ENCODE results near the gene KCNS3.

The KCNS3 gene, protein sequence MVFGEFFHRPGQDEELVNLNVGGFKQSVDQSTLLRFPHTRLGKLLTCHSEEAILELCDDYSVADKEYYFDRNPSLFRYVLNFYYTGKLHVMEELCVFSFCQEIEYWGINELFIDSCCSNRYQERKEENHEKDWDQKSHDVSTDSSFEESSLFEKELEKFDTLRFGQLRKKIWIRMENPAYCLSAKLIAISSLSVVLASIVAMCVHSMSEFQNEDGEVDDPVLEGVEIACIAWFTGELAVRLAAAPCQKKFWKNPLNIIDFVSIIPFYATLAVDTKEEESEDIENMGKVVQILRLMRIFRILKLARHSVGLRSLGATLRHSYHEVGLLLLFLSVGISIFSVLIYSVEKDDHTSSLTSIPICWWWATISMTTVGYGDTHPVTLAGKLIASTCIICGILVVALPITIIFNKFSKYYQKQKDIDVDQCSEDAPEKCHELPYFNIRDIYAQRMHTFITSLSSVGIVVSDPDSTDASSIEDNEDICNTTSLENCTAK

GRCh38 chr2:17878281-17879136, at the start of gene KCNS3:
Gene KCNS3 (plus strand): TSS chr2:17878667. CDS start chr2:17931009, 52,342 bp downstream.
- DNase-seq: no peak

DNA sequence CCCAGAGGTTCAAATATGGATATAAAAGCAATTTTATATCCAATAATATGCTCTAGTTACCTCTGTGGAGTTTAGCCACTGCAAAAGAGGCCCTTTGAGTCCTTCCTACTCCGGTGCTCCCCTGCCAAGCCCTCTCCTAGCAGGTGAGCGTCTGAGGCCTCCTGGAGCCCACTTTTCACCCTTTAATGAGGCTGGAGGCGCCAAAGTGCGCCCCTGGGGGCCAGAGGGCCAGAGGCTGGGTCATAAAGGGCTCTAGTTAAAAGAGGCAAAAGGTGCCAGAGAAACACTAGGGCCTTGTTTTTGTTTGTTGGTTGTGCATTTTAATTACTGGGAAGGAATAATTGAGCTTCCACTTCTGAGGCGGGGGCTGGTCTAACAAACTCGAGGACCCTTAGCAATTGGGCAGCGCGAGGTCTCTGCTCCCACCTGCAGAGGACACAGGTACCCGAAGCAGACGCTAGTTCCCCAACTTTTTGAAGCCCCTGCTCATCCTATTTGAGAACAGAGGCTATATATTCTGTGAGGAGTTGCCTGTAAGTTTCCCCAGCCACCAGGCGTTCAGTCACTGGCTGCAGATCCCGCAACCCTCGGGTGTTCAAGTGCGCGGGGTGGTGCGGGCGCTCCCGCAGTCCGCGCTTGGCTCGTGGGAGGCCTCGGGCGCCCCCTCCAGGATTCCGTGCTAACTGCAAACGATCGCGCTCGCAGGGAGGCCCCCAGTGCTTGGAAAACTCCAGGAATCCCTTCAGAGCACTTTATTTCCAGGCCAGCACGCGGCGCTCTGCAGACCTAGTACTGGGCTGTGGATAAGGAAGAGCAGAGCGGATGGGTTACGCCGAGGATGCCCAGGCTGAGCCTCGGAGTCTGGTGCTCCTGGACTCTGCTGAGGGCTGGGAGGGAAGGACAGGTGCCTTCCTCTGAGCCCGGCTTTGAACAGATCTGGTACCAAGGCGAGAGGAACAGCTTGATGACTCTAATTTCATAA, 48.1 kb upstream of the KCNS3 start:
- no peak for DNase-seq

GRCh38 chr2:17835516-17835915, 43.0 kb upstream of the KCNS3 start:
- DNase-seq: no peak

- DNase-seq: no peak
Measured at GRCh38 chr2:17839959-17840358, 38.5 kb upstream of the KCNS3 start.

DNA sequence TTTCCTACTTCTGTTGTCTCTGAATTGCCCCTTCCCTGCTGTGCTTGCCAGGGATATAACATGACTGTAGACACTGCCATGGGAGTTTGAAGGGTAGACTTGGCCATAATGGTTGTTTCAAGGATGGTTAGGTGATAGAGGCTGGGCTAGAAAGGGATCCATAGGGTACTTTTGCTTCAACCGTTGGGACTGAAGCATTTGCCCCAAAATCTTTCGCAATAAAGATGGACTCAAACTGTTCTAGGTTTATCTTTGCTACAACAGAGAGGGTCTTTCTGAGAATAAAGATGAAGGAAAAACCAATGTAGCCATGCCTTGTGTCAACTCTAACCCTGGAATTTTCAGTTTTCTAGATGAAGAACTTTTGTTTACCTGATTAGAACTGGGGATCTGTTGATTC, 35.0 kb upstream of the KCNS3 start:
- DNase-seq: no peak

DNA sequence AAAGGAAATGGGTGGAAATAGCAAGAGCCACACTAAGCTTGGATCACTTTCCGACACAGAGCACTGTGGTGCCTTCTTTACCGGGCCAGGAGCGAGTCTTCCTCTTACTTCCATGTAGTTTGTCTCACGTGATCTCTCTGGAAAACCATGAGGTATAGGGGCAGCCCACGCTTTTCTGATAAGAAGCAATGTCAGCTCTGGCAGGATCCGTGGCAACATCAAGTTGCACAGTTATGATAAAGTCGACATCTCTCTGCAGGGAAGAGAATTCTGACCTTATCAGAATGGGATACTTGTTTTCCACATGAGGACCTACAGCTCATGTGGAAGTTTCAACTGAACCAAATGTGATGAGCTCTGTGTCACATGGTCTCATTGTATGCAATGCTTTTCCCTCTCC, 32.7 kb upstream of the KCNS3 start:
- no peak for DNase-seq

- no peak for DNase-seq
Measured at GRCh38 chr2:17846676-17847075, 31.8 kb upstream of the KCNS3 start.

DNA sequence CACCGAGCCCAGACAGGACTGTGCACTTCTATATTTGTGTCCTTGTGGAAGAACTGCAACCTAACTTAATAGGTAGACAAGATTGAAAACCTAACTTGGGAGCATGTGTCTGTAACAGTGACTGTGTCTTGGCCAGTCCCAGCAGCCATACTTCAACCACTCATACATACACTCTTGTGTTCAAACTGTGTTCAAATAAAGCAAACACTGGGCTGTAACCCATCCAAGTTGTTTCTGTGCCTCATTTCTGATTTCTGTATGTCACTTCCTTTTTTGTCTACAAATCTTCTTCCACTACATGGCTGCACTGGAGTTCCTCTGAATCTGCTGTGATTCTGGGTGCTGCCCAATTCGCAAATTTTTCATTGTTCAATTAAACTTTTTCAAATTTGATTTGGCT, 31.2 kb upstream of the KCNS3 start:
- no peak for DNase-seq

GRCh38 chr2:17849275-17849674, 29.2 kb upstream of the KCNS3 start:
- DNase-seq: no peak

- DNase-seq: no peak
Measured at GRCh38 chr2:17850151-17850550, 28.3 kb upstream of the KCNS3 start.

DNA sequence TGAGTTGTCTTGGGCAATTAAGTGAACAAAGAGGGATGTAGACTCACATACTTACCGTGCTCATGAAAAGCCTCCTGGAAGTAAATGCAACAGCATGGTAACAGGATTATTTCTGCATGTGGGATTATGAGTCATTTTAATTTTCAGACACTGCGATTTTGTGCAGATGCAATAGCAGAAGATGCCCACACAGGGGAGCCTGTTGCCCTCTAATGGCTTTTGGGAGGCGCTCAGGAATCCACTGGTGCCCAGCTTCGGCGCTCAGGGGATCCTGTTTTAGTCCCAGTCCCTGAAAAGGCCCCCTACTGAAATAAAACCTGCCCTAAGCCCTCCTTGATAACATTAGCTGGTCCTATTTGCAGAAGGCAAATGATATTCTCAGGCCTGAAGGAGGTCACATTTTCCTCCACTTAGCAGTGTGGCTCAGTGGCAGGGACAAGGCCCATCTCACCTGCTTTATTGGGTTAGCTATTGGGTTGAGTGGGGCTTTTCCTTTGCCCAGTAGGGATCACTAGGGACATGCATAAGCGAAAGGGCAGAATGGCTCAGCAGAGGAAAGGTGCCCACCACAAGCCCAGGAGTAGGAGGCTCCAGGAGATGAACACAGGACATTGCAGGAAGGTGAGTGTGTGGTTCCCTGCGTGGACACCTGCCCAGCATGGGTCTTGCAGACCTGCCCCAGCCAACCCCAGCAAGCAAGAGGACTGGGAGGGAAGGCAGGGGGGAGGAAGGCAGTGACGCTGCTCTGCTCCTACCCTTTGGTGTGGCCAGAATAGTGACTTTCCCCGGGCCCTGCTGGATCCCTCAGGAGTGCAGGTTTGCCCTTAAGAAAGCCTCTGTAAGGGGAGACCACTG, 26.5 kb upstream of the KCNS3 start:
- peak; percentile 35 for DNase-seq

DNA sequence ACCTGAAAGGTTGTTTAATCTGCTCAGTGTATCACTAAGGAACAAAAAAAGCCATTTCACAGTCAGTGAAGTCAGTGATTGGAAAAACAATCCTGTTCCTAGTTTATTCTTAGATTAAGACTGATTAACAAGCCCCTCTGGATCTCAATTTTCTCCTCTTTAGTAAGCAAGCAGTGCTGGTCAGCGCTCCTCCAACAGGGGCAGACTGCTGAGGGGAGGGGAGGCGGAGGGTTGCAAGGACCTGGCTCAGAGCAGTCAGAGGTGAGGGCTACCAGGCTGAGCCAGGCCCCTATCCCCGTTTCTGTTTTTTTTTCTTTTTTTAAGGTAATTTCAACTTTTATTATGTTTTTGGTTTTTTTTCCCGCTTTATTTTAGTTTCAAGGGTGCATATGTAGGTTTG, 24.7 kb upstream of the KCNS3 start:
- no peak for DNase-seq

- DNase-seq: no peak
Measured at GRCh38 chr2:17857021-17857420, 21.4 kb upstream of the KCNS3 start.

GRCh38 chr2:17858064-17858463, 20.4 kb upstream of the KCNS3 start:
- no peak for DNase-seq

DNA sequence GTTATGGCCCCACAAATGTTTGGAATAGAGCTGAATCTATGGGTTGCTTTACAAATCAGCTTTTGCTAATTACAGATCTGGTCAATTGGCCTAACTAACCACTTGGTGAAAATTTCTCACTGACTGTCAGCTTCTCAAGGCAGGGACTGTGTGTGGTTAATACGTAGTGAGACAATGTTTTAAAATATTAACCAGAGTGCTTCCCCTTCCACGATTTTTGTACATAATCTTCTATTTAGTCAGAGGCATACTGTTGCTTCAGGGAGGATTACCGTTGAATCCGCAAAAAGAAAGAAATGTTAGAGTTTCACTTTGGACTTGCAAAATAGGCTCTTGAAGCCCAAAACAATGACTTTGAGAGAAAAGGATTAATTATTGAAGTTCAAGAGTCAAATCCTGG, 14.9 kb upstream of the KCNS3 start:
- no peak for DNase-seq

- DNase-seq: no peak
Measured at GRCh38 chr2:17864676-17865075, 13.8 kb upstream of the KCNS3 start.

GRCh38 chr2:17867133-17867532, 11.3 kb upstream of the KCNS3 start:
- DNase-seq: no peak

DNA sequence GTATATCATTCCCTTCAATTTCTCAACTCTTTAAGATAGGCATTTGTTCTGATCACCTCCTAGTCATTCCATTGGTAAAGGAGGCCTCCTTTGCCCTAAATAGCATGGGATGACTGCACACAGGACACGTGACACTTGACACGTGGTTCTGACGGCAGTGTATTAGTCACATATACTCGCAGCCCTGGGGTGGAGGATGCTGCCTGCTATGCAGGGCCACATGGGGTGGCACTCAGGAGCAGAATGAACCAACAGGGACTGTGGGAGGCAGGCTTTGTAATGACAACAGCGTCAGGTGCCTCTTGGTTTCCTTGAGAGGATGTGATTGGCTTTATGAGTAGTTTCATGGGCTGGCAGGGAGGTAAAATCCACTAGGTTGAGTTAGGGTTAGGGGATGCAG, 9.3 kb upstream of the KCNS3 start:
- DNase-seq: no peak

DNA sequence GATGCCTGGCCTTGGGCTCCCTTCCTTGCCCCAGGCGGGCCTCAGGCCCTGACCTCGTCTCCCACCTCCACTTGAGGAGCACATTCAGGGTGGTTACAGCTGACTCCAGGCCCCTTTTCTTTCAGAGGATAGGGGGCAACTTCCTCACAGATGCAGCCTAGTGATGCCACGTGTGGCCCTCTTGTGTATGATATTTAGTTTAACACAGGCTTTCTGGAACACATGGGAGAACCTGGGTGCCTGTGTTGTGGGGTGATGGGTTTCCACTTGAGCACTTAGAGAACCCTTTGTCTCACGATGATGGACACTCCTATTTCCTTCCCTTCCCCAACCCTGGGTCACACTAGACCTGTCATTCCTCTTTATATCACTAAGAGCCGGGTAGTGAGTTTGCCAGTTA, 6.8 kb upstream of the KCNS3 start:
- no peak for DNase-seq

- DNase-seq: no peak
Measured at GRCh38 chr2:17873021-17873420, 5.4 kb upstream of the KCNS3 start.

GRCh38 chr2:17876590-17876989, 1.9 kb upstream of the KCNS3 start:
- DNase-seq: no peak

GRCh38 chr2:17877811-17878280, 621 bp upstream of the KCNS3 start:
- no peak for DNase-seq

Measured in COR-L47 (cell line).